GM12878 (cell line): ENCODE measurements around the gene B4GALT3. TPM values are rescaled to one million over a fixed set of nuclear protein-coding genes. Genes with fewer than 3 reads are reported as not detected.

Experiments used
- ATAC-seq: fragments of 200-7000 bp; cut with Tn5 transposase; 3 replicates; pipeline ENCODE4 v1.9.1; 2020; ENCODE audit warnings: mild to moderate bottlenecking, moderate library complexity
- BruUV-seq: library from RNA; stranded (reverse); fragments of 400-500 nt; replicated peaks from 2 replicates; lab custom pipeline; 2021; lab: Mats Ljungman, UMichigan
- CTCF ChIA-PET: fragments of 300-600 bp; sonication (Branson Sonifier 250); formaldehyde crosslinking; extraction: SDS; loops from one replicate; lab custom pipeline; 2021; ENCODE audit warnings: inconsistent platforms; lab: Yijun Ruan, JAX
- POLR2A ChIA-PET: fragments of 350-600 bp; formaldehyde crosslinking; extraction: SDS; loops from one replicate; lab custom pipeline; 2021; ENCODE audit warnings: inconsistent platforms; lab: Charles Lee
- RAD21 ChIA-PET: fragments of 300-600 bp; sonication (Branson Sonifier 250); formaldehyde crosslinking; loops from one replicate; lab custom pipeline; 2023; ENCODE audit warnings: antibody characterized with exemption; ENCODE audit not compliant: unreplicated experiment; lab: Charles Lee
- SMC1A ChIA-PET: fragments of 300-600 bp; sonication (Branson Sonifier 250); formaldehyde crosslinking; loops from one replicate; lab custom pipeline; 2023; ENCODE audit not compliant: unreplicated experiment, uncharacterized antibody; lab: Charles Lee
- DNase-seq: peaks from one replicate; pipeline ENCODE4 v3.0.0-alpha.2; 2011; ENCODE audit warnings: low read depth, low spot score
- FAIRE-seq: peaks from 3 replicates; lab custom pipeline; 2011; peaks lifted over from hg19 to GRCh38; lab: Jason Lieb, UNC
- H2AFZ ChIP-seq: 2 replicates; pipeline ENCODE4 v1.6.0; 2011; ENCODE audit warnings: low read depth, low read length, control low read depth; ENCODE audit not compliant: control insufficient read depth
- H3K27ac ChIP-seq: 2 replicates; pipeline ENCODE4 v1.5.1; 2011; ENCODE audit warnings: control low read depth; ENCODE audit not compliant: control insufficient read depth, insufficient read depth
- H3K27me3 ChIP-seq, 2 experiments: replicated peaks in 1 of 2; 2 replicates each; pipeline versions ENCODE4 v1.6.0 to v1.6.1; 2011; ENCODE audit warnings: low read length in 1 of 2; ENCODE audit not compliant: control insufficient read depth in 2 of 2, insufficient read depth in 2 of 2
- H3K36me3 ChIP-seq, 2 experiments: 2 replicates each; pipeline ENCODE4 v1.5.1; 2011; ENCODE audit warnings: low read length in 1 of 2; ENCODE audit not compliant: control insufficient read depth in 2 of 2, insufficient read depth in 2 of 2
- H3K4me1 ChIP-seq: 2 replicates; pipeline ENCODE4 v1.6.1; 2011; ENCODE audit warnings: mild to moderate bottlenecking, low read length, moderate library complexity, mixed read lengths; ENCODE audit not compliant: control insufficient read depth, insufficient read depth
- H3K4me2 ChIP-seq: 2 replicates; pipeline ENCODE4 v1.6.0; 2011; ENCODE audit warnings: control low read depth; ENCODE audit not compliant: control insufficient read depth, insufficient read depth
- H3K4me3 ChIP-seq: fragments of 200-600 bp; sonication (generic); 2 replicates; pipeline ENCODE4 v1.5.1; 2016
- H3K79me2 ChIP-seq: 2 replicates; pipeline ENCODE4 v1.6.0; 2011; ENCODE audit warnings: low read length; ENCODE audit not compliant: control insufficient read depth, insufficient read depth
- H3K9ac ChIP-seq: 2 replicates; pipeline ENCODE4 v1.8.0; 2011; ENCODE audit warnings: low read length, control low read depth, mixed read lengths; ENCODE audit not compliant: control insufficient read depth, insufficient read depth
- H3K9me3 ChIP-seq: replicated peaks from 3 replicates; pipeline ENCODE4 v1.5.1; 2011; ENCODE audit warnings: mild to moderate bottlenecking, low read length; ENCODE audit not compliant: control insufficient read depth, insufficient read depth
- H4K20me1 ChIP-seq: 2 replicates; pipeline ENCODE4 v1.6.0; 2011; ENCODE audit not compliant: control insufficient read depth, insufficient read depth
- BMI1 ChIP-seq: fragments of 450-650 bp; IDR thresholded peaks from 2 replicates; pipeline ENCODE4 v1.6.1; 2016; ENCODE audit warnings: mild to moderate bottlenecking, moderate library complexity, borderline replicate concordance
- CBX3 ChIP-seq: fragments of 200-600 bp; sonication (generic); IDR thresholded peaks from 2 replicates; pipeline ENCODE4 v1.6.1; 2016; ENCODE audit warnings: low read depth, borderline replicate concordance
- CTCF ChIP-seq, 3 experiments: IDR thresholded peaks in 2 of 3; conservative IDR thresholded peaks in 1 of 3; 2 replicates each; pipeline ENCODE4 v1.5.1; 2011; ENCODE audit warnings: low read depth in 3 of 3, low read length in 3 of 3, mild to moderate bottlenecking in 3 of 3, control low read depth in 2 of 3, moderate library complexity in 2 of 3, inconsistent platforms in 1 of 3, mixed read lengths in 1 of 3; ENCODE audit not compliant: control insufficient read depth in 2 of 3, insufficient read depth in 1 of 3; ENCODE audit errors: extremely low read depth in 1 of 3
- IKZF1 ChIP-seq: fragments of 450-650 bp; conservative IDR thresholded peaks from 2 replicates; pipeline ENCODE4 v1.6.1; 2017; ENCODE audit warnings: antibody characterized with exemption, mild to moderate bottlenecking
- IKZF2 ChIP-seq, 2 experiments: fragments of 450-650 bp; IDR thresholded peaks; 2 replicates each; pipeline ENCODE4 v1.6.1; 2017; ENCODE audit warnings: mild to moderate bottlenecking in 2 of 2, moderate library complexity in 2 of 2
- MYB ChIP-seq: fragments of 150-350 bp; IDR thresholded peaks from 2 replicates; pipeline ENCODE4 v1.6.1; 2014; ENCODE audit warnings: mild to moderate bottlenecking, low read depth, low read length, borderline replicate concordance
- NBN ChIP-seq: fragments of 450-650 bp; IDR thresholded peaks from 2 replicates; pipeline ENCODE4 v1.6.1; 2016
- NFIC ChIP-seq: IDR thresholded peaks from 2 replicates; pipeline ENCODE4 v1.6.1; 2012; ENCODE audit warnings: low read depth, mild to moderate bottlenecking, inconsistent platforms, low read length, moderate library complexity
- NFXL1 ChIP-seq: fragments of 450-650 bp; IDR thresholded peaks from 2 replicates; pipeline ENCODE4 v1.6.1; 2017; ENCODE audit warnings: antibody characterized with exemption, mild to moderate bottlenecking, borderline replicate concordance
- POLR2AphosphoS5 ChIP-seq: IDR thresholded peaks from 2 replicates; pipeline ENCODE4 v1.6.1; 2011; ENCODE audit warnings: mild to moderate bottlenecking, low read length, inconsistent platforms
- RFX5 ChIP-seq: IDR thresholded peaks from 2 replicates; pipeline ENCODE4 v1.6.1; 2011; ENCODE audit warnings: low read depth, low read length, improper control_type of control experiment
- SPI1 ChIP-seq: IDR thresholded peaks from 2 replicates; pipeline ENCODE4 v1.6.1; 2011; ENCODE audit warnings: low read depth, mild to moderate bottlenecking, low read length, moderate library complexity, borderline replicate concordance; ENCODE audit not compliant: insufficient read depth
- WRNIP1 ChIP-seq: IDR thresholded peaks from 2 replicates; pipeline ENCODE4 v1.6.1; 2011; ENCODE audit warnings: low read depth, low read length, improper control_type of control experiment, borderline replicate concordance
- YY1 ChIP-seq: IDR thresholded peaks from 2 replicates; pipeline ENCODE4 v1.6.1; 2011; ENCODE audit warnings: low read depth, mild to moderate bottlenecking, low read length
- ZZZ3 ChIP-seq: IDR thresholded peaks from 2 replicates; pipeline ENCODE4 v1.6.1; 2011; ENCODE audit warnings: low read depth; ENCODE audit not compliant: control insufficient read depth, insufficient read length
- WGBS: methylation state at CpG from one replicate; pipeline ENCODE4 v1.1.6; 2016; ENCODE audit warnings: low lambda C conversion rate; ENCODE audit not compliant: insufficient replicate concordance, insufficient coverage; ENCODE audit errors: missing lambda C conversion rate; 5-methylcytosine and 5-hydroxymethylcytosine counted together
- in situ Hi-C: fragments of 300-500 bp; cut with MboI; formaldehyde crosslinking; loops from 9 replicates; pipeline ENCODE4 v1.14.3; 2018; ENCODE audit warnings: mixed read lengths
- intact Hi-C: fragments of 100-400 bp; cut with micrococcal nuclease; formaldehyde crosslinking; loops from one replicate; pipeline ENCODE4 v1.14.2; 2022; ENCODE audit not compliant: unreplicated experiment
- polyA plus RNA-seq, 11 experiments: library from polyadenylated mRNA; depleted of rRNA in 4 of 11; unstranded in 6 of 11; stranded (reverse) in 5 of 11; fragments of >200 nt; fragmentation: Nextera tagmentation in 4 of 11; fragmentation: Illumina TruSeq in 1 of 11; extraction: Ambion mirVana in 4 of 11; extraction: Trizol in 1 of 11; gene quantifications; 1 replicate in 1 of 11; 2 replicates in 10 of 11; pipeline versions ENCODE4 v1.2.1 to v1.2.3, GENCODE V29; 2011 to 2016; ENCODE audit warnings: inconsistent platforms in 2 of 11, missing spikeins in 2 of 11, low read depth in 1 of 11
- total RNA-seq, 4 experiments: library from RNA; depleted of rRNA in 3 of 4; stranded (reverse); fragments of >200 nt in 3 of 4; fragmentation: Illumina TruSeq in 1 of 4; extraction: Trizol in 1 of 4; gene quantifications; 2 replicates each; pipeline versions ENCODE4 v1.2.1 to v1.2.3, GENCODE V29; 2013 to 2021
- TF ChIP-seq, protein P1 (sequence below): IDR thresholded peaks from 2 replicates; pipeline ENCODE4 v1.6.1; 2011; ENCODE audit warnings: low read depth, low read length, improper control_type of control experiment, borderline replicate concordance
- TF ChIP-seq, protein P2 (sequence below): fragments of 450-650 bp; formaldehyde crosslinking; IDR thresholded peaks from 2 replicates; pipeline ENCODE4 v1.4.0; 2020; ENCODE audit warnings: mild to moderate bottlenecking, moderate library complexity

The B4GALT3 gene
- total and polyA plus RNA-seq, 10 of the 15 experiments (the other 5 are each of a cell fraction or from before 2014, with no cell fraction given), result 27.1 to 58.9 (median 42.6) TPM

DNA sequence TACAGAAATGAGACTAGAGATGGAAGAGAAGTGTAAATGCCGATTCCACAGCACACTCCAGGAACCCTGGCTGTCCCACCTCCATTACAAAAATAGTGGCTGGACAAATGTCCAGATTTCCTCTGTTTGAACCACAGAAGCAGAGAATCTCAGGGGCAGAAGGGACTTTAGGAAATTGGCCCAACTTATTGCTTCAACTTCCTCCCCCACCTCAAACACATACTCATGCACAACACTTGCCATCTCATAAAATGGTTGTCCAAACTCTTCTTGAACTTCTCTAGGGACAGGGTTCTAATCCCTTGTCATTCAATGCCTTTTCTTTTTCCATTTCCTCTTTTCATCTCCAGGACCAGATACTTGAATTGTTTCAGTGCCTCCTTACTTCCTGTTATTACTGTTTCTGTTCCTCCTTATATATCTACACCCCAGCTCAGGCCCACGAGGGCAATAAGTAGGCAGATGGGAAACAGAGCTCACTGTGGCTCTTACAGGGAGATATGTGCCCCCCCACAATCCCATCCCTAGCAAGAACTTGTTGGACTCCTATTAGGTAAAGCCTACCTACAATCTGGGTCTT is 8.5 kb upstream of the B4GALT3 start:
- Histone ChIP-seq H2AFZ (peak overlapping the region; percentile 49), H3K9ac (peak overlapping the region; percentile 59), H3K9me3 (no peaks in the 10 kb centered on the region), H3K36me3 (no peaks in the 10 kb centered on the region), H3K4me2 (peak overlapping the region; percentile 81), H3K79me2 (peaks cover 14% of the 10 kb centered on the region), H4K20me1 (no peaks in the 10 kb centered on the region), H3K27ac (peak overlapping the region; percentile 97), H3K4me3 (peak overlapping the region; percentile 11; the same call in 1 of the 2 replicates), H3K4me1 (peaks cover 54% of the 10 kb centered on the region), H3K27me3 (no peaks in the 10 kb centered on the region)
- FAIRE-seq (peak; percentile 71), DNase-seq (peak; percentile 73), ATAC-seq (peak; percentile 63)
- 0% methylated on average over 2 of the region's 2 CpGs for WGBS
- in situ Hi-C loops (no loop called here), intact Hi-C loops (no loop called here)
- CTCF ChIA-PET, result interaction anchor here (1.0 to 4.5 kb wide), 11 partner anchors 9 to 196 kb away, joined by 3 to 30 read pairs (median 4); partner anchors contain the start of genes B4GALT3, NDUFS2, PPOX and TOMM40L
- RAD21 ChIA-PET, result interaction anchor here (1.0 to 2.4 kb wide), 6 partner anchors 9 to 120 kb away, joined by 3 to 13 read pairs (median 8); partner anchors contain the start of genes NDUFS2 and TOMM40L
- POLR2A ChIA-PET, result interaction anchor here (0.6 to 1.6 kb wide), 13 partner anchors 9 to 205 kb away, joined by 3 to 8 read pairs (median 4); partner anchors contain the start of genes B4GALT3, NDUFS2, PPOX and TOMM40L
- SMC1A ChIA-PET, result interaction anchor here (0.6 to 3.0 kb wide), 12 partner anchors 8 to 1995 kb away, joined by 3 to 19 read pairs (median 5); partner anchors contain the start of genes B4GALT3, NDUFS2, PPOX and TOMM40L
- TSS peak; percentile 62 for BruUV-seq
- no peak for TF ChIP-seq CBX3
- TF ChIP-seq IKZF1, result peak; percentile 83
- no peak for TF ChIP-seq MYB
- no peak for TF ChIP-seq ZZZ3
- peak; percentile 67; the same call in 1 of the 2 replicates for TF ChIP-seq NFIC
- TF ChIP-seq NBN, result 0 out of 2 replicates have a peak, but pooled peaks have one; percentile 46
- peak; percentile 94 for TF ChIP-seq SPI1
- TF ChIP-seq POLR2AphosphoS5, result no peak
- no peak for TF ChIP-seq NFXL1
- TF ChIP-seq IKZF2 (IDR thresholded peaks at IDR 0.05), result peak; percentile 88 to 90
- TF ChIP-seq, protein P1, sequence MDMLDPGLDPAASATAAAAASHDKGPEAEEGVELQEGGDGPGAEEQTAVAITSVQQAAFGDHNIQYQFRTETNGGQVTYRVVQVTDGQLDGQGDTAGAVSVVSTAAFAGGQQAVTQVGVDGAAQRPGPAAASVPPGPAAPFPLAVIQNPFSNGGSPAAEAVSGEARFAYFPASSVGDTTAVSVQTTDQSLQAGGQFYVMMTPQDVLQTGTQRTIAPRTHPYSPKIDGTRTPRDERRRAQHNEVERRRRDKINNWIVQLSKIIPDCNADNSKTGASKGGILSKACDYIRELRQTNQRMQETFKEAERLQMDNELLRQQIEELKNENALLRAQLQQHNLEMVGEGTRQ, result no peak
- no peak for TF ChIP-seq BMI1
- no peak for TF ChIP-seq YY1
- no peak for TF ChIP-seq WRNIP1
- TF ChIP-seq CTCF (IDR thresholded peaks at IDR 0.05 in 2 of 3, conservative IDR thresholded peaks at IDR 0.05 in 1 of 3; ENCODE audit: control insufficient read depth in 2 of 3, extremely low read depth in 1 of 3, insufficient read depth in 1 of 3, low read depth in 3 of 3, low read length in 3 of 3), result no peak
- TF ChIP-seq RFX5, result no peak
- TF ChIP-seq, protein P2, sequence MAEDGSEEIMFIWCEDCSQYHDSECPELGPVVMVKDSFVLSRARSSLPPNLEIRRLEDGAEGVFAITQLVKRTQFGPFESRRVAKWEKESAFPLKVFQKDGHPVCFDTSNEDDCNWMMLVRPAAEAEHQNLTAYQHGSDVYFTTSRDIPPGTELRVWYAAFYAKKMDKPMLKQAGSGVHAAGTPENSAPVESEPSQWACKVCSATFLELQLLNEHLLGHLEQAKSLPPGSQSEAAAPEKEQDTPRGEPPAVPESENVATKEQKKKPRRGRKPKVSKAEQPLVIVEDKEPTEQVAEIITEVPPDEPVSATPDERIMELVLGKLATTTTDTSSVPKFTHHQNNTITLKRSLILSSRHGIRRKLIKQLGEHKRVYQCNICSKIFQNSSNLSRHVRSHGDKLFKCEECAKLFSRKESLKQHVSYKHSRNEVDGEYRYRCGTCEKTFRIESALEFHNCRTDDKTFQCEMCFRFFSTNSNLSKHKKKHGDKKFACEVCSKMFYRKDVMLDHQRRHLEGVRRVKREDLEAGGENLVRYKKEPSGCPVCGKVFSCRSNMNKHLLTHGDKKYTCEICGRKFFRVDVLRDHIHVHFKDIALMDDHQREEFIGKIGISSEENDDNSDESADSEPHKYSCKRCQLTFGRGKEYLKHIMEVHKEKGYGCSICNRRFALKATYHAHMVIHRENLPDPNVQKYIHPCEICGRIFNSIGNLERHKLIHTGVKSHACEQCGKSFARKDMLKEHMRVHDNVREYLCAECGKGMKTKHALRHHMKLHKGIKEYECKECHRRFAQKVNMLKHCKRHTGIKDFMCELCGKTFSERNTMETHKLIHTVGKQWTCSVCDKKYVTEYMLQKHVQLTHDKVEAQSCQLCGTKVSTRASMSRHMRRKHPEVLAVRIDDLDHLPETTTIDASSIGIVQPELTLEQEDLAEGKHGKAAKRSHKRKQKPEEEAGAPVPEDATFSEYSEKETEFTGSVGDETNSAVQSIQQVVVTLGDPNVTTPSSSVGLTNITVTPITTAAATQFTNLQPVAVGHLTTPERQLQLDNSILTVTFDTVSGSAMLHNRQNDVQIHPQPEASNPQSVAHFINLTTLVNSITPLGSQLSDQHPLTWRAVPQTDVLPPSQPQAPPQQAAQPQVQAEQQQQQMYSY, result no peak
